ENCODE measurements around the gene KCNJ5.

Gene KCNJ5

DNA sequence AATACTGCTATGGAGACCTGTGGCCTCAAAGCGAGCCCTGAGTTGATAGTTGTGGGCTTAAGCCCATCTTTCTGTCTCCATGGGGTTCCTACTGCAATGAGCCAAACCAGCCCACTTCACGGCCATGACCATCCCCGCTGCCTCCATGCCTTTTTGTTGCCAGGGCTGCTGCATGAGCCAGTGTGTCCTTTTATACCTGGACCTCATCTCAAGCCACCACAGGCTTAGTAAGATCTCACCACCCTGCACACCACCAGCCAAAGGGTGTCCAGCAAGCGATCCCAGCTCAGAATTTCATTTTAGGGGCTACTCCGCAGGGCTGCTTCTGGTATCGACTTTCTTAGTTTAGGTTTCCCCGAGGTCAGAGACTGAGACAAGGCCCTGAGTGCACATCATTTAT is 43.2 kb downstream of the KCNJ5 start:
- no peak for DNase-seq

- DNase-seq: no peak
These were observed 43.8 kb downstream of the KCNJ5 start for GRCh38 chr11:128934926-128935325.

- no peak for DNase-seq
These were observed 45.6 kb downstream of the KCNJ5 start for GRCh38 chr11:128936606-128937251.

DNA sequence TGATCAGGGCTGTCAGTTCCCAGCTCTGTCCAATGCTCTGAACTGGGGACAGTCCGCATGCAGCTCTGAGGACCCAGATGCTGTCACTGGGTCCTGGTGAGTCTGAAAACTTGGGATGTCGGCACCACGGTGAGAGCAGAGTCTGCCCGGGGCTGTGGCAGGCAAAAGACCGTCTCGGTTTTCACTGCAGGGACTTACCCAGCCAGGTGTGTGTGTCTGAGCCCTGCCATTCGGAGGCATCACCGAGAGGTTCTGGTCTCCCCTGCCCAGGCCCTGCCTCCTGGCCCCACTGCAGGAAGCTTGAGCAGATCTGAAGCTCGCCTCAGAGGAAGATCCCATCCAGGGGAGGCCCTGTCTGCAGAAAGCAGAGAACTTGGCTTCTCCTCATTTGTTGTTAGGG is 46.3 kb downstream of the KCNJ5 start:
- DNase-seq: no peak

GRCh38 chr11:128938156-128938885 is 47.2 kb downstream of the KCNJ5 start:
- DNase-seq: no peak

DNA sequence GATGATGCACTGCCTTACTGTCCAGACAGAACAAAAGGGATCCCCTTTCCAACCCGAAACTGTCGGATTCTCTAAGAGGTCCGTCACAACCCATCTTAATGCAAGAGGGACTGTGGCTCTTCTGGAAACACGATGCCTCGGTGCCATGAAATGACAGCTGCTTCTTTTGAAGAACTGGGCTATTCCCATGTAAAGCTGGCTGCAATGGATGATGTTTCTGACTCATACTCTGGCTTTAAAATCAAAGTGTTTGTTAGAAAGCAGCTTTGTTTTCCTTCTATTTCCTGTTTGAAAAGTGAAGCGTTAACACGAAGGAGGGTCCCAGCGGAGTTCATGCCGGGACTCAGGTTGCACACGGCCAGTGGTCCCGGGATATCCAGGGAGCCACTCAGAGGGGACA is 48.4 kb downstream of the KCNJ5 start:
- DNase-seq: no peak

DNA sequence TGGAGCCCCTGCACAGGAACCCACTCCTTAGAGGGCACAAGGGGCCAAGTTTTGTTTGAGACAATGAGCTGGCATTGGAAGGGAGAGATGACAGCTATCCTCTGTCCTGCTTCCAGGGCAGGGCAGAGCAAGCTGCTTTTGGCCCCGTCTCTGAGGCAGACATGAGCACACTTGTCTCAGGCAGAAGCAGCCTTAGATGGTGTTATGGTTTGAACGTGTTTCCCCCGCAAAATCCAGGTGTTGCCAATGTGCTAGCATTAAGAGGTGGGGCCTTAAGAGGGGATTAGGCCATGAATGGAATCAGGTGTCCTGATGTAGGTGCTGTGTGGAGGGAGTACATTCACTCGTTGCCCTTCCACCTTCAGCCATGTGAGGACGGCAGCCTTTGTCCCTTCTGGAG is 49.0 kb downstream of the KCNJ5 start:
- no peak for DNase-seq

DNA sequence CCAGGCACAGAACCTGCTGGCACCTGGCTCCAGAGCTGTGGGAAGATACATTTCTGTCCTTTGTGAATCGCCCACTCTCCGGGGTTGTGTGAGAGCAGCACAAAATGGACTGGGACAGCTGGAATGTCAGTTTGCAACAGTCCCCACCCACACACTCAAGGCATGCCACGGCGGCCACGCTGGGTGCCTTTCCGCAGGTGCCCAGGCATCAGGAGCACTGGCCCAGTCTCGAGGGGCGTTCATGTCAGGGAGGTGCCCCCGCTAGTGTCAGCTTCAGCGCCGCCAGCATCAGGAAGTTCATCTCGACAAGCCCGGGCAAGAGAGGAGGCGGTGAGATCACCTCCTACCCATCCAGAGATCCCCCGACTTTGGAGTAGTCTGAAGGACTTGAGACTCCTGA is 49.4 kb downstream of the KCNJ5 start:
- no peak for DNase-seq

GRCh38 chr11:128941110-128941509 is 50.0 kb downstream of the KCNJ5 start:
- no peak for DNase-seq

DNA sequence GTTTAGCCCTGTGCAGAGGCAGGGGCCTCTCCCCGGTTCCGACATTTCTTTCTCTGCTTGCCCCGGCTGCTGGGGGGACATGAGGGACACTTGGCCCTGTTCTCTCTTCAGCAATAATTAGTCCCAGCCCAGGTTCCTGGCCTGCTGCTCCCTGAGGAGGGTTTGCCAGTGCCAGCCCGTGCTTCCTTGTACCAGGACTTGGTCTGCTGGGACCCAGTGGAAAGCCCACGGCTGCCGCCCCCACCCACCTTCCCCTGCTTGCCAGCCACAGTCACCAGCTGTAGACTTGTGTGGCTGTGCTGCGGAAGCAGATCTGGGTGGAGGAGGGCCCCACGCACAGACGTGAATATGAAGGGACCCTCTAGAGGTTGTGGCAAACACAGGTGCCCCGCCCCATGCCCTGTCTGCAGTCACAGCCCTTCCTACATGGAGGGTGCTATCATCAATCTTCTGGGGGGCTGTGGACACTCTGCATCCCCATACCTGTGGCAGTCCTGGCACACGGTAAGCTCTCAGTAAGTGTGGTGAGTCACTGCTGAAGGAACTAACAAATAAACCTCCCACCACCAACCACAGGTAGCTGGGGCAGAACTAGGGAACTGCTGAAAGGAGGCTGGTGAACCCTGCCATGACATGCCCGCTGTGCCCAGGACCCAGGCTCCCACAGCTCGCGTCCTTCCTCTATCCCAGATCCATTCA is 50.6 kb downstream of the KCNJ5 start:
- DNase-seq: no peak

DNA sequence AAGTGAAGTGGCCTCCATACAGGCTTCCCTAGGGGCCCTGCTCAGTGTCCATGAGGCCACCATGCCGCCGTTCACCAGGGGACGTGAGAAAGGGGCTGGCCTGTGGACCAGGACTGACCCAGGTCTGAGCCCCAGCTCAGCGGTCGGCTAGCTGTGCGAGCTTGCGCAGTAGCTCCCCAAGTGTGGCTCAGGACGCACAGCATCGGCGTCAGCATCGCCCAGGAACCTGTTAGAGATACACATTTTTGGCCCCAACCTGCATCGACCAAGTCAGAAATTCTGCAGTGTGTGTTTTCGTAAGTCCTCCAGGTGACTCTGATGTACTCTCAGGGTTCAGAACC is 51.1 kb downstream of the KCNJ5 start:
- no peak for DNase-seq

DNA sequence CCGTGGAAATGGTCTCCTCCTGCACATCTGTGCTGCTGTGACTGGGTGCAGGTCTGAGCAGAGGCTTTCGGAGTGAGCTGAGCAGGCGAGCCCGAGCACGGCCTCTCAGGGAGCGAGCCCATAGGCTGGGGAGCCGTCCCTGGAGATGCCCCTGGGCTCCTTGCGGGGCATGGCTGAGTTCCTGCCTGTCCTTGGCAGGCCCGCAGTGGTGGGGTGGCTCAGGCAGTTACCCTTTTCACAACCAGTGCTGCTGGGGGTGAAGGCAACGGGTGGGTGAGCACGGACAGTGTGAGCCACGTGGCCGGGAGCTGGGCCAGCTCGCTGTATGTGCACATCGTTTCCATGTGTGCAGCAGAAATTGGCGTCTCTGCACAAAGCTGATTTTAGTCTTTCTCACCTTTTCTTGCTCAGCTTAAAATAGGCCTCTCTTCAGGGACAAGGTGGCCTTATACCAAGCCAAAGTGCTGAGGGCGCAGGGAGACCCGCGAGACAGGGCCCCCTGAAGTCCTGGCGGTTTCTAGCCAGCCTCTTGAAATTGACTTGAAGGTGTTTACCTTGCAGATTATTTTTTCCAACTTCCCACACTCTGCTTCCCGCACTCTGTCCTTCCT is 51.8 kb downstream of the KCNJ5 start, which contains the start of gene TP53AIP1:
Gene TP53AIP1, minus strand, starts transcription at position 55 of the 611 bp plus-strand sequence. CDS start 5,053 bp downstream, outside the sequence.
- DNase-seq: no peak

DNA sequence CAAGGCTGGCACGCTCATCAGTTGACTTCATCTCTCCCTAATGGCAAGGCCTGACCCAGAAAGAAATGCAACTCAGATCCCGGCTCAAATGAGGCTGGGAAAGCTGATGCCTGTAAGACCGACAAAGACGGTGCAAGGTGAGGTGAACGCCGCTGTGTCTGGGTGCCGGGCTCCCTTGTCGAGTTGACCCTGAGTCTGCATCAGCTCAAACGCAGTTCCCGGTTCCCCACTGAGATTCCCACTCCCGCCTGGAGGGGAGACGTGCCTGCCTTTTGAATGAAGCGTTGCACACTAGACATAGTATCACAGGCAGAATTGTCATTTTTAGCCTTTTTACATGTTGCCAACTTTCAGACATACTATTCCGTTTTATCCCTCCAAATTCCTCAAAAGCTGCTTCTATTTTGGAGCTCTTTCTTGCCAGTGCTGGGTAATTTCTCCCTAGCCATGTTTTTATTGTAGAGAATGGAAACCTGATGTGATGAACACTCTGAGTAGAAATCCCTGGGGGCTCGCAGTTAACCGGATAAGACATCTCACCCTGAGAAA is 52.3 kb downstream of the KCNJ5 start:
- no peak for DNase-seq

DNA sequence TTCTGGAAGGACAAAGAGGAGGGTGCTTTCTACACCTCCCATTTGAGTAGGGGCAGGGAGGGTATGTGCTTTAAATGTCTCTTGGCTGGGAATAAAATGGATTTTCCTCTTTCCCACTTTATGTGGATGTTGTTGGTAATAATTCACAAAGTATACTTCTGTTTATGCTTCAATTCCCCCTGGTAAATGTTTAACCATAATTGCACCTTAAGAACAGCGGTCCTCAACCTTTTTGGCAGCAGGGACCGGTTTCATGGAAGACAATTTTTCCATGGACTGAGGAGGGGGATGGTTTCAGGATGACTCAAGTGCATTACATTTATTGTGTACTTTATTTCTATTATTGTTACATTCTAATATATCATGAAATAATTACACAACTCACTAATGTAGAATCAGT is 55.5 kb downstream of the KCNJ5 start:
- no peak for DNase-seq

- no peak for DNase-seq
These were observed 56.6 kb downstream of the KCNJ5 start for GRCh38 chr11:128947773-128948172.

DNA sequence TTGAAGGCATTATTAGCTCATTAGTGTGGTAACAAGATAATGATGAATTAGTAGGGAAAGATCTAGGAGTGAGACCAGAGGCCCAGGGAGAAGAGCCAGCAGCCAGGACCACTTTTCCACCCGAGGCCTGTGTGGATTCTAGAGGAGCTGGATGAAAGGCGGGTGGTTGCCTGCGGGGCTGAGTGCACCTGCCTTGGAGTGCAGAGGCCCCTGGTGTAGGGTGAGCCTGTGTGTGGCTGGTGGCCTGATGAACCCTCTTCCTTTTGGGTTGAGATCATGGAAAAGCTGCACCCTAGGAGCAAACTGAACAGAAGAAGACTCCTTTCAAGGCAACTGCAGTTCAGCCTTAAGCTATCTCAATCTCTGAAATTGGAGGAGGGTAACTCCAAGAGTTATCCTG is 57.4 kb downstream of the KCNJ5 start:
- no peak for DNase-seq

DNA sequence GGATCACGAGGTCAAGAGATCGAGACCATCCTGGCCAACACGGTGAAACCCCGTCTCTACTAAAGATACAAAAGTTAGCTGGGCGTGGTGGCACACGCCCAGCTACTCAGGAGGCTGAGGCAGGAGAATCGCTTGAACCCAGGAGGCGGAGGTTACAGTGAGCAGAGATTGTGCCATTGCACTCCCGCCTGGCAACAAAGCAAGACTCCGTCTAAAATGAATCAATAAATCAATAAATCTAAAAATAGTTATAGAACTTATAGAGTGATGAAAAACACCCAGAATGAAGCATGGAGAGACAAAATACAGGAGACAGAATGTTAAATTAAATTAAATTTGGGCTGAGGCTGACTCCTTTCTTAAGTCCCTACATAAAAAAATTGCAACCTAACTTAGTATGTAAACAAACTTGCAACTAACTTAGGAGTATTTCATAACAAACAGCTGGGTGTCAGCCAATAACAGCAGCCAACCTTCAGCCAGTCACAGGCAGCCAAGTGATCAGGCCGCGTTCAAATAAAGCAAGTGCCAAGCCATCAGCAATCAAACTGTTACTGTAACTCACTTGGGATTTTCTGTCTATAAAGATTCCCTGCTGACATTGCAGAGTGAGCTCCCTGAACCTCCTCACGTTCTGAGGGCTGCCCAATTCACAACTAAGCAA is 58.8 kb downstream of the KCNJ5 start:
- no peak for DNase-seq

- DNase-seq: no peak
These were observed 62.0 kb downstream of the KCNJ5 start for GRCh38 chr11:128953151-128953550.

GRCh38 chr11:128955636-128956035 is 64.5 kb downstream of the KCNJ5 start:
- no peak for DNase-seq

DNA sequence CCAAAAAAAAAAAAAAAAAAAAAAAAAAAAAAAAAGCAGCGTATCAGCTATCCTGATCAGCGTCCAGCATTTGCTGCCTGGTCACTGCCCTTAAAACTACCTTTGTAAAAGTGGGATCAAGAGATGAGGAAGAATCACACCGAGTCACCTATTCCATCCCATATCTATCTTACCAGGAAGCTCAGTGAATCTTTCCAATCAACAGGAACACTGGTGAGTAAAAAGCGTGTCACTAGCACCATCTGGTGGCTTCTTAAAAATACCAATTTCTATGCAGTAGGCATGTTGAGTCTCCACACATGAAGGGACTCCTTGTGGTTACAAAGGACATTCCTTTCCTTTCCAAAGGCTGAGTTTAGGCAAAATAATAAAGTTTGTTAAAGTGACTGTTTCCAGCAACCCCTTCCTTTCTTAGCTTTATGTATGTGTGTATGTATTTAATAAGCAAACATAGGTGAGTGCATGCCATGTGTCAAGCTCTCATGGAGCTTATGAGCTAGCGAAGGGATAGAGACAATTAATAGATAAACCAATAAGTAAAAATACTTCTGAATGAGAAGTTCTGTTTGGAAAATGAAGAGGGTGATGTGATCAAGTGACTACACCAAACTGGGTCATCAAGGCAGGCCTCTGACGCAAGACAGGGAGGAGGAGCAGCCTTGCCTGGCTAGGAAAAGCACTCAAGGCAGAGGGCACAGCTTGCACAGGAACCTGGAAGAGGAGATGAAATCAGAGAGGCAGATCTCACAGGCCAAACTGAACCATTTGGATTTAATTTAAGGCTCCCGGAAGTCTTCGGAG is 65.4 kb downstream of the KCNJ5 start:
- no peak for DNase-seq

GRCh38 chr11:128957202-128957482 is 66.0 kb downstream of the KCNJ5 start:
- DNase-seq: no peak

DNA sequence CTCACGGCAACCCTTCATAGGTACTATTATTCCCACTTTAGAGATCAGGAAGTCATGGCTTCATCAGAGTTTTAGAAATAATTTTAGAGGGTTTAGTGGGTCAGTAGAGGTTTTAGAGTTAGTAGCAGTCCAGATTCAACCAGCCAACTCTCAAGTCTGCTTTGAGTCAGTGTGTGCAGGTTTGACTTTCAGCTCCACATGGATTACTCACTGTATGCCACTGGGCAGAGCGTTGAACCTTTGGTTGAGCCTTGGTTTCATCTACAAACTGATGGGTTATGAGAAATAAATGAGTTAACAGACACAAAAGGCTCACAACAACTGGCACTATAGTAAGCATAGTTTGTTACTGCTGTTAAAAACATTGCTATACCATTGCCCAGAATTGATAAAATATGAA is 70.5 kb downstream of the KCNJ5 start:
- no peak for DNase-seq
